EH (cell line): ENCODE measurements around the gene ADGRL2.
"Not testable (repeated sequence)": the region's sequence is repeated elsewhere in the genome, so short reads cannot be mapped to it uniquely, and the experiment has no call there.

Source experiments
- DNase-seq: peaks from one replicate; pipeline ENCODE4 v3.0.0-alpha.2; 2015; ENCODE audit warnings: low read depth

ADGRL2 gene

DNA sequence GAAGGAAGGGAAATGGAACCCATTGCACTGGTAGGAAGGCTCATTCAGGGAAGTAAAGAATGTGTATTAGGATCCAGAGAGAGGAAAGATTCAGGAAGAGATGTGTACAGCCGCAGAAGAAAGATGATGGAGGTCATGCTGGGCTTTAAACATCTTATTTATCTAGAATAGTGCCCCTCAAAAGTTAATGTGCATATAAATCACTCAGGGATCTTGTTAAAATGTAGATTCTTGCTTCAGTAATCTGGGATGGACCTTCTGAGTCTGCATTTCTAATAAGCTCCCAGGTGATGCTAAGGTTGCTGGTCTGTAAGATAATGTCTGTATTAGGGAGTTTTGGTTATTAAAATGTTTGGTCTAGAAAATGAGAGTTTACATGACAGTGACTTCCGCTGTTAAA lies 46.3 kb downstream of the ADGRL2 start:
- no peak for DNase-seq

- DNase-seq: no peak
Observed at GRCh38 chr1:81848880-81849682, 48.3 kb downstream of the ADGRL2 start.

GRCh38 chr1:81850031-81850430 lies 49.3 kb downstream of the ADGRL2 start:
- DNase-seq: no peak

DNA sequence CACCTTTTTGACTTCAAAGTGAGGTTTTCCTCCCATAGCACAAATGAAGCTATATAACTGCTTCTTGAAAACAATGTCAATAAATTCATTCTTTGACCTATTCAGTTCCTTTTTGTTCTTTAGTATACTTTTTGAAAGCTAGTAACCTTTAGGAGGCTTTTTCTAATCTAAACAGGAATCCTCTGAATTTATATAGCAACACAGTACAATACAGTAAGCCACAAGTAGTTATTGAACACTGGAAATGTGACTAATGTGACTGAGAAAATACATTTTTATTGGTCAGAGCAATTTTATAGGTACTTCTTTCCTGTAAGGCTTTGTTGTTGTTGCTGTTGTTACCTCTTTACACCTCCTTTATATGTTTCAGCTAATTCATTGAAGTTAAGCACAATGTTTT lies 49.8 kb downstream of the ADGRL2 start:
- no peak for DNase-seq

DNA sequence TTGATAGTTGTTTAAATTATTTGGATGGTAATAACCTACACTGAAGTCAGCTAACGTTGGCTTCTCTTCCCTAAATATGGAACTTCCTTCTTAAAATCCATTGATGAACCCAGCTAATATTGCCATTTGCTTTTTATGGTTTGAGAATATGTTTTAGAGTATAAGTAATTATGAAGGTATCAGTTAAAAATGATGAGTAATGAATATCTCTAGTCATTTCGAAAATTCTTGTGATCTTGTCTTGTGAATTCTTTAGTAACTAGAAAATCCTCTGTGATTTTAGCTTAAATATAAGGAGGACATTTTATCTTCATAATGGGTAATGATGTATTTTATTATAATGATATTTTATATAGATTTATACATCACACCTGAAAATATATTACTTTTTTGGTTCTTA lies 50.5 kb downstream of the ADGRL2 start:
- no peak for DNase-seq

- no peak for DNase-seq
Observed at GRCh38 chr1:81852961-81853360, 52.2 kb downstream of the ADGRL2 start.

GRCh38 chr1:81867235-81867634 lies 66.5 kb downstream of the ADGRL2 start:
- DNase-seq: no peak

DNA sequence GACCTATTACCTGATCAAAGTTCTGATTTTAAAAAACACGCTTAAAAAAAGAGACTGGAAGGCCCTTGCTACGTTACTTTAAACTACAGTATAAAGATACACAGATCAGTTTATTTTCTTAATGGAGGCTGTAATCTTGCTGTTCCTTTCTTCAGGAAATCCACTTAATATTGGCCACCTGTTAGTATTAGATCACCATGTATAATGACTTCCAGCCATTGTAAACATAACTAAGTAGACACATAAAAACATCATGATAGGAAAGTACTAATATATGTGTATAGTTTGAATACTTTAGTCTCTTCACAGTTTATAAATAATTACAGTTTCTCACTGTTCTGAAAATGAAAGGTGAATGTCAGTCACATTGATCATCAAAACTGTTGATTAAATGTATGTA lies 68.6 kb downstream of the ADGRL2 start:
- no peak for DNase-seq

DNA sequence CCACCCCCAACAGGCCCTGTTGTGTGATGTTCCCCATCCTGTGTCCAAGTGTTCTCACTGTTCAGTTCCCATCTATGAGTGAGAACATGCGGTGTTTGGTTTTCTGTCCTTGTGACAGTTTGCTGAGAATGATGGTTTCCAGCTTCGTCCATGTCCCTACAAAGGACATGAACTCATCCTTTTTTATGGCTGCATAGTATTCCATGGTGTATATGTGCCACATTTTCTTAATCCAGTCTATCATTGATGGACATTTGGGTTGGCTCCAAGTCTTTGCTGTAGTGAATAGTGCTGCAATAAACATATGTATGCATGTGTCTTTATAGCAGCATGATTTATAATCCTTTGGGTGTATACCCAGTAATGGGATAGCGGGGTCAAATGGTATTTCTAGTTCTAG lies 70.4 kb downstream of the ADGRL2 start:
- DNase-seq: not testable (repeated sequence)

- DNase-seq: no peak
Observed at GRCh38 chr1:81873946-81874345, 73.2 kb downstream of the ADGRL2 start.

DNA sequence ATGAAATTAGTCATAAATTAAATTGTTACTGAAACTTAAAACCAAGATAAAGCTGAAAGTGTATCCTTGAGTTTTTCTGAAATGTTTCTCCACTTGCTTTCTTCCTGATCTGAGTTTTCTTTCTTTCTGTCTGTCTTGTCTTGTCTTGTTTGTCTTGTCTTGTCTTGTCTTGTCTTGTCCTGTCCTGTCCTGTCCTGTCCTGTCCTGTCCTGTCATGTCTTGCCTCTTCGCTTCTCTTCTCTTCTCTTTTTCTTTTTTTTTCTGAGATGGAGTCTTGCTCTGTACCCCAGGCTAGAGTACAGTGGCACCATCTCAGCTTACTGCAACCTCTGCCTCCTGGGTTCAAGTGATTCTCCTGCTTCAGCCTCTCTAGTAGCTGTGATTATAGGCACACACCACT lies 73.7 kb downstream of the ADGRL2 start:
- no peak for DNase-seq

DNA sequence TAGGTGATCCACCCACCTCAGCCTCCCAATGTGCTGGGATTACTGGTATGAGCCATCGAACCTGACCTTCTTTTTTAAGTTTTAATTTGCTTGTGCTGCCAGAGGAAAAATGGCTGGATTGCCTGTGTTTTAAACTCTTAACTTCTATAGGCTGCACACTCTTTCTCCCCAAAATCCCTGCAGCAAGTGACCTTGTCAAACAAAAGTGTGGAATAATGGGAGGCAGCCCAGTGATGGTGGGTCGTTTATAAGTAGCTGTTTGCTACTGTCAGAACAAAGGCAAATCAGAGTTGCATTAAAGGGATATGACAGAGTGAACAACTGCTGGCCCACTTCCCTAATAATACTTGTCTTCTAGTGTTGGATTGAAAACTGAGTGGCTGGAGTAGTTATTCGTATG lies 74.2 kb downstream of the ADGRL2 start:
- DNase-seq: no peak

DNA sequence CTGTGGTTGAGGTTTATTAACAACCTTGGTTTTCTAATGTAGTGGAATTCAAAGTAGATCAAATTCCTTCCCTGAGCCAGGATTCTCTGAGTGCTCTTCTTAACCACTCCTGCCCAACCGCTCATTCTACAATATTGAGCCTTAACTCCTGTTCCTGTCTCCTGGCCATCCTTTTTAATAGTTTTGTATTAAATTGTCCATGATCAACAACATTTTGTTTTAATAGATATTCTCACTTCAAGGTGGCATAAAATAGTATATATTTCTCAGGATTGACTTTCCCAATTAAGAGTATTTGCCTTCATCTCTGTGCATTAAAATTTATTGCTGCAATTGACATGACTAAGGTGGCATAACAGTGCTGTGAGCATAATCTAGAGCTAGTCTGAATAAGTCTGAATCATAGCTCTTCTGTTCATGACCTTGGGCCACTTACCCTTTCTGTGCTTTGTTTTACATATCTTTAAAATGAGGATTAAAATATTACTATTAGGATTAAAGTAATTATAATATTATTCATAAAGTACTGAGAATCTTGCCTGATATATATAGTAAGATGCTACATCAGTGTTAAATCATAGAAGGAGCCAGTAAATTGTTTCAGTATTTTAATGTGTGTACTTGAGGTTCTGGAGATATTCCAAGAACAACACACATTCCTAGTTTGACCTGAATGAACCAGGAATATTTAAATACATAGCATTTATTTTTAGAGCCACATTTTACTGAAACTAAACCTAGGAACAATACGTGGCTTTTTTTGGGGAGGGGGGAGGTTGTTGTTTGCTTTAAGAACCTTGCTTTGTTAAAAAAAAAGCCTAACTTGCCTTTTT lies 76.4 kb downstream of the ADGRL2 start:
- peak; percentile 26 for DNase-seq

GRCh38 chr1:81877940-81878339 lies 77.2 kb downstream of the ADGRL2 start:
- no peak for DNase-seq

GRCh38 chr1:81878538-81878937 lies 77.8 kb downstream of the ADGRL2 start:
- no peak for DNase-seq

GRCh38 chr1:81880781-81881180 lies 80.0 kb downstream of the ADGRL2 start:
- DNase-seq: no peak

DNA sequence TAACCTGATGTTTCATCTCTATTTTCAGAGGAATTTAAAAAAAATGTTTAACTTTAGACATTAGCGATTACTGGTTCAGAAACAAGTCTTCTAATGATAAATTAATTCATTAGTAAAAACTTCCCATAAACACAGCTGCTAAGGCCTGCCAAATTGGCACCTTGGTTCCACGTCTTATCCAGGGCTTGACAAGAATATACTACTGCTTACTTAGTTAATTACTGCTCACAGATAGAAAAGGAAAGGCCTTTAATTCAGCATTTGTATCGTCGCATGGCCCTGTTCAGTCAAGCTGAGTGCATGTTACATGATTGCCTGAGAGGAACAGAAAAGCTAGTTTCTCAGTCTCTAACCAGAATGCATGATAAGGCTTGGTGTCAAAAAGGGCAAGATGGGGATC lies 84.6 kb downstream of the ADGRL2 start:
- no peak for DNase-seq

DNA sequence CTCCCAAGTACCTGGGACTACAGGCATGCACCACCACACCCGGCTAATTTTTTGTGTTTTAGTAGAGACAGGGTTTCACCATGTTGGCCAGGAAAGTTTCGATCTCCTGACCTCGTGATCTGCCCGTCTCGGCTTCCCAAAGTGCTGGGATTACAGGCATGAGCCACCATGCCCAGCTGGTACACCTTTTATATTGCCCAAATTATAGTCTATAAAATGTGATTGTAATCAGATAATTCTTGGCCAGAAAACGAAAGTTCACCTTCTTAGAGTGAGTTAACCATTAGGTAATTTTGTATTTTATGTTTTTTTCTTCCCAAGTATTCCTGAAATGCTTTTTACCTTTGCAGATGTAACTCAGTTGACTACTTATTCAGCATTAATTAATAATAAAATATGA lies 85.6 kb downstream of the ADGRL2 start:
- not testable (repeated sequence) for DNase-seq

GRCh38 chr1:81887421-81888144 lies 86.8 kb downstream of the ADGRL2 start:
- DNase-seq: no peak

GRCh38 chr1:81889166-81889565 lies 88.4 kb downstream of the ADGRL2 start:
- DNase-seq: no peak

DNA sequence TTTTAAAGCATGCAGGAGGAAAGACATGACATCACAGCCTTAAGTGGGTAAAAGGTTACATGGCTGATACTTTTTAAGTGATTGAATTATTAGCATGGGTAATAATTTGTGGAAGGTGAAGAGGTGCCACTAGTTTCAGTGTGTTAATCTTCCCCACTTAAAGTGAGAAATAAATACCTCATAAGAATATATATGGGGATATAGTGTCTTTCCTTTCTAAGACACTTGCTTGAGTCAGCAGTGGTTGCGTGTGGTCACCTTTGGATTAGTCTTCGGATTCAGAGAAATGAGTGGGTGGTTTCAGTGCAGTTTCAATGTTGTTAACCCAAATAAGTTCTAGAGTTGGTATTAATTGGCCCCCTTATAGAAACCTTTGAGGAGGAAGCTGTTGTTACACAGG lies 94.1 kb downstream of the ADGRL2 start:
- DNase-seq: no peak

DNA sequence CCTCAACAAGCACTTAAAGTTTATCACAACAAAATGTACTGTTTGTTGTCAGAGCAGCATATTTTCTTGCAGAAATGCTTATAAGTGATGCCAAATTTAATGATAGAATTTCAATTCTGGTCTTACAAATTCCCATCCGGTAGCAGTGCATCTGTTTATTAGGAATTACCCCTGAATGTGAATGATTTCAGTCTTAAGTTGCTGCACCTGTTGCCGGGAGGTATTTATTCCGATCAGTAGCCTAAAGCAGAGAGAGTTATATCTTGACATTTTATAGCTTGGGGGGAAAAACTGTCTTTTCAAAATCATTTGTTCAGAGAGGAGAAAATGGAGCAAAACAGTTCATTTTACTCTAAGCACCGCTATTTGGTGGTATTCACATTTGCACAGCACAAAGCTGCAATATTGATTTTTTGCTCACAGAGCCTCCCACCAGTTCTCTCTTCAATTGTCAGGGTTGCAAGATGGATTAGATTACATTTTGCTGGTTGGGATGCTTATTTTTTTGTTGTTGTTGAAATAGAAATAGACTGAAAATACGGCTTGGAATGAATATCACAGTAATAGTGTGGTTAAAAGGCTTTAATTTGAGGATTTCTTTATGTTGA lies 98.6 kb downstream of the ADGRL2 start:
- DNase-seq: no peak
